Measurements from ENCODE around the gene SLC25A21.

Gene SLC25A21

DNA sequence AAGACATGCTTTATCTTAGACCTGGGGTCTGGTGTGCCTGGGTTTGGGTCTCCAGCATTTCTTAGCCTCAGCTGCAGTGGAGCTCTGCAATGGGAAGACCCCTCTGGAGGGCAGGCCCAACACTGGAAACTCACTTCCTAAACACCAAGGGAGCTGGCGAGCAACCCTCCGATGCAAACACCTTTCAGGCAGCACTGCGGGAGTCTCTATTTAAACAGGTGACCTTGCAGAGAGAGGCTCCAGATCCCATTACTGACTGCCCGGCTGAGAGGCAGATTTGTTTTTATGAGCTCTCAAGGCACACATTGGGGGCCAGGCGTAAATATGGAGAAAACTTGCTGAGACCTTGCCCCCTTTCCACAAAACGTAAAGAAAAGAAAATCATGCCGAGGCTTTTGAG is 315.3 kb downstream of the SLC25A21 start:
- no peak for DNase-seq

DNA sequence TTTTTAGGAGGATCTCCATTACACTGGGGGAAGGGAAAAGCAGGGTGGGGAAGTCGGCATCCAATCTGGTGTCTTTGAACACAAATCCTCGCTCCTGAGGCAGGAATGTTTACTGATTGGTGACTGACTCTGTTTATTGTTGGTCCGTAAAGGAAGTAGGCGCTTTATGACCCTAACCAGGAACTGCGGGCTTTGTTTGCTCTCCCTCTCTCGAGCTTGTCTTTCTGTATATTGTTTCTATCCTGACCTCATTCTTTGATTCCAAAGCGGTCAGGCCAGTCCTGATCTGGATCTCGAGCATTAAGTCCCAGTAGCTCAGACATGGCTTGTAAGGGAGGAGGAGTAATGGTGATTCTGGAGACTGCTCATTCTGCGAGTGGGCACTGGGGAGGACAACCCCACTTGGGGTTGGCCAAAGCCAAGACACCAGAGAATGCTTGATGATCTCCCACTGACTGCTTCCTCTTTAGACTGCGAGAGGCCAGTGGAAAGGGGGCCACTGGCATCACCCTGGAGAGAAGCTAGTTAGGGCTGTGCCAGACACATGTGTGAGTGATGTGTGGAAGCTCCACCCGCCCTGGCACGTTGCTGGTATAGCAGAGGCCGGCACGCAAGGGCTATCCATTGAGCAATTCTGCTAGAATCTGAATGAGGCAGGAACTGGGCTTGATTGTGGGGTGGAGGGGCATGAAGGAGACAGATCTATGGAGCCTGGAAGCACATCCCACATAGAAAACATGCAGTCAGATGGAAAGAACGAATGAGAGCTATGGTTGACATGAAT is 316.1 kb downstream of the SLC25A21 start:
- DNase-seq: no peak

DNA sequence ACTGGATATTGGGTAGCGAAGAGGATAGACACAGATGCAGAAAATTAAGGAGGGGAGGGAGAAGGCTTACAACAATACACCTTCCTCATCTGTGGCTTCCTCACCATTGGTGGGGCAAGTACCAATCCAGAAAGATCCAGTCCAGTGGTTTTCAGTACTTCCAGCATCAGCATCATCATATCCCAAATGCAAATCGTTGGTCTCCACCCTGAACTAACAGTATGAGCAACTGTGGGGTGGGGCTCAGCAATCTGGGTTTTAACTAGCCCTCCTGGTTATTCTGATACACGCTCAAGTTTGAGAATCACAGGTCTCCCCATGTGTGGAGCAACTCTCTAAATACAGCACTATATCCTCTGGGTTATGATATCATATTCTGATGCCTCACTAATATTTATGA is 317.0 kb downstream of the SLC25A21 start:
- no peak for DNase-seq

DNA sequence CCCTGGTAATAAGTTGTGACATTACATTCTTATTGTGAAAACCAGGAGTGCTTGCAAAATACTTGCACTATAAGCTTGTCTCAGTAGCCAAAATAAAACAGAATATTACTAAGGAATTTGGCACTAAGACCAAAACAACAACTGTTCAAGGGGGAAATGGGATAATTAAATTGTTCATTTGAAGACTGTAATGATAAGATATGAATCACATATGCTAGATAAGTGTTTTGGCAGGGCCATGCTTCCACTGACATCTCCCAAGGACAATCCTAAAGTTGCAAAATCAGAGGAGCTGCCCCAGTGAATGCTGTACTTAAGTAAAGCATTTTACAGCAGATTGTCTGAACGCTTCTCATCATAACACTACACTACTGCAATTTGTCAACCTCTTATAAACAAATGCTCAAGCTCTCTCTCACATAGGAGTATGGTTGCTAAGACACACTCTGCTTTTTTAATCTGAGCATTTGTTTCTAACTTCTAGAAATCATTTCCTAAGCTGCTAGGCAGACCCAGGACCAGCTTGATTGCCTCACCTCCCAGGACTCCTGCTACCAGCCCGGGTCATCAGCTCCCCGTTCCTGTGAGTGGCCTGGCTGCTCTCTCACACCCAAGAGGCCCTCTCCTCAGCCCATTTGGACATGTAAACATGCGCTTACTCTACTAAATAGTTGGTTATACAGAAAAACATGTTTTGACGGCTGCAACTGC is 319.3 kb downstream of the SLC25A21 start:
- no peak for DNase-seq

GRCh38 chr14:36848213-36848612 is 324.2 kb downstream of the SLC25A21 start:
- no peak for DNase-seq

GRCh38 chr14:36847366-36847765 is 325.0 kb downstream of the SLC25A21 start:
- no peak for DNase-seq

DNA sequence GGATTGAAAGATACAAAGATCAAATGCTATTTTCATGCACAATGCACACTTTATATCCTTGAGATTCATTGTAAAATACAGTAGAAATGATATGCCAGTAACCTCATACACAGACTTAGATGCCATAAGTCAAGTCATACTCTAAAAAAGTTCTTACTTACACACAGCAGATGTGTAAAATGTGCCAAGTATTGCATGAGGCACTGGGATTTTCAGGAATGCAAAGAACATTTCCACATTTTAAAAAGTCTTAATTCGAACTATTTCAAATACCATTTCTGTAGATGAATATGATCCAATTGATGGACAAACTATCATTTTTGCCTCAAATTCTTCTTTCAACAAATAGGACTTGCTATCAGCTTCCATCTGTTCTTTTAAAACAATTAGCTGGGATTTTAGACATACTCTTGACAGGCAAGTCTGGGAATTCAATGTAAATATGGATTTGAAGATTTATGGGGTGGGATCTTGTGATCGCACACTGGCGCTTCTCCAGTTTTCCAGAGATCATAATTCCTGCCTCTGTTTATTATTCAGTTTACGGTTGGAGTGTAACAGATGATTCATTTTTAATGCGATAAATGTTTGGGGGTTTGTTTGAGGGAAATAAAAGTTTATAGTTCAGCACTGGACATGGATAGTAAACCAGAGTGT is 326.9 kb downstream of the SLC25A21 start:
- DNase-seq: no peak

DNA sequence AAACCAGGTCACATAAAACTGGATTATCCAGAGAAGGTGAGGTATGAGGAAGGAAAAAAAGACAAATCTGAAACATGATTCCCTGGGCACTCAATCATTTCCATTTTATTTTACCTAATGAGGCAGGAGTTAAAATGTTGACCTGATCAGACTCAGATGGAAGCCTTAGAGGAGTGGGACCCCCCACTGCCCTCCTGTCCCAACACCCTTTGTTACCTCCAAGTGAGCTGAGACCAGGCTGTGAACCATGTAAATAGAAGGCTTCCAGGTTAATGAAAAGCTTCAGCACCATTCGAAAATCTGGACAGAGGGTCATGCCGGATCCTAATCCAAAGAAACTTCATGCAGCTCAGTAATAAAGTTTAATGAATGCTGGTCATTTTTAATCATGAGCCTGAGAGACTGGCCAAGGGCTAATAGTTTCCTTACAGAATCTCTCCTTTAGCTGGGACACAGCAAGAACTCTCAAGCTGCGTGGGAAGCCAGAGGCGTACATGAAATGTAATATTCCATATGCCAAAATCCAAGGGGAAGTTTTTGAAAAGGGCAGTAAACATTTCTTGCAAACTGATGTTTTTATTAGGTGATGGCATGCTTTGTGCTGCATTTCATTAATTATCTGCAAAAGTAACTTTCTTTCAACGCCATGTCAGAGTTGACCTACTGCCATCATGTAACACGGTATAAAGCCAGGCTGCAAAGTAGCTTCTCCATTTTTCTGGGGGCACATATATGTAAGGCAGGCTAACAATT is 327.8 kb downstream of the SLC25A21 start:
- DNase-seq: no peak

DNA sequence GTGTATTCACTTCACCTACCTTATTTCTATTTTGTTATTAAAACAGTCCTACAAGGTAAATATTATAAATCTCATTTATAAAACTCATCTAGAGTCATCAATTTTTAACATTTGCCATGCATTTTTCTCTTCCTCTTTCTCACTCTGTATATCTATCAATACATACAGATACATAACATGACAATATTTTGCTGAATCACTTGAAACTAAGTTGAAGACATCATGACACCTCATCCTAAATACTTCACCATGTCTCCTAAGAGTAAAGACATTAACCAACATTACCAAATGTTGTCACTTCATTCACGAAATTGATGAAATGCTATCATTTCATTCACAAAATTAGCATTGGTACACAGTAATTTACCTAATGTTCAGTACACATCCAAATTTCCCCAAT is 329.0 kb downstream of the SLC25A21 start:
- no peak for DNase-seq

GRCh38 chr14:36835128-36835527 is 337.3 kb downstream of the SLC25A21 start:
- DNase-seq: no peak

DNA sequence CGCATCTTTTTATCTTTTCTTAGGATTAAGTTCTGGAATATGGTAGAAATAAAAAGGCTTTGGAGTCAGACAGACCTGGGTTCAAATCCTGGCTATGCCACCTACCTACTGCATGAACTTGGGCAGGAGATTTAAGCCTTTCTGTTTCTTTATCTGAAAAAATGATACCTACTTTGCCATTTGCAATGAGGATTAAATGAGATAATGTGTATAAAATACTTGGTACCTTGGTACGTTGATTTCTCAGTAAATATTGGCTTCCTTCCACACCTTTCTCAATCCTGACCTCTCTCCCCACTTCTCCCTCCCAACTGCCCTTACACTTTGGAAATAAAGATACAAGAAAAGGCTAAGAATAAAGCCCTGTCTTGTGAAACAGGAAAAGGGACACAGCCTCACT is 338.1 kb downstream of the SLC25A21 start:
- no peak for DNase-seq

DNA sequence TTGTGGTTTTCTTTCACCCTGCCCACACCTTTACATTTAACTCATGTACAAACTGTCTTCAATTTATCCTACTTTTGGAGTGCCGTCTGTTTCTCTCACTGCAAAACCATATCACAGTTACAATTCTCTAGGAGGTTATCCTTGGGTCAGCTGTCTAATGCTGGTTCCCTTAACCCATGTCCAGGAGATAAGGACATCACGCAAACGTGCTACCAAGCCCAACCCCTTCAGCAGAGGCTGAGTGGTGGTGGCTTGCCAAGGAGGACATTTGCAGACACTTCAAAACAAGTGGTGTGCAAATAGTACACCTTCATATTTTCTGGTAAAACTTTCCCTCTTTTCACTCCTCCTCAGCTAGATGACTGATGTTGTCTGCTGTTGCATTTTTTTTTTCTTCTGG is 342.9 kb downstream of the SLC25A21 start:
- no peak for DNase-seq

GRCh38 chr14:36827861-36828260 is 344.5 kb downstream of the SLC25A21 start:
- no peak for DNase-seq

DNA sequence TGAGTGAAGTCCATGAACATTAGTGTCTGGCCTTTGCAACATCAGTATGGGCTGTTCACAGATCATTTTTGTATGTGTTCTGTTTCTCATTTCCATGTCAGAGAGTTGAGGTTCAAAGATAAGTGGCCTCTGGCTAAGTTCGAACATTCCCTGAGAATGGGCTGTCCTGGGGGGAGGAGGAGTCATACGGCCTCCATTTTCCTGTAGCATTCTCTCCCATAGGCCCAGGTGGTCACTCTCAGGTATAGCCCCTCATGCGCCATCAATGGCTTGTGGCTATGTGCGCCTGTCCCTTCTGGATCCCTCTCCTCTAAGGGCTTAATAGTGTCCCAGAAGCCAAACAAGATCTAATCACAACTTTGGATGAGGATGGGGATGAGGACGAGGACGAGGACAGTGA is 345.8 kb downstream of the SLC25A21 start:
- DNase-seq: no peak

DNA sequence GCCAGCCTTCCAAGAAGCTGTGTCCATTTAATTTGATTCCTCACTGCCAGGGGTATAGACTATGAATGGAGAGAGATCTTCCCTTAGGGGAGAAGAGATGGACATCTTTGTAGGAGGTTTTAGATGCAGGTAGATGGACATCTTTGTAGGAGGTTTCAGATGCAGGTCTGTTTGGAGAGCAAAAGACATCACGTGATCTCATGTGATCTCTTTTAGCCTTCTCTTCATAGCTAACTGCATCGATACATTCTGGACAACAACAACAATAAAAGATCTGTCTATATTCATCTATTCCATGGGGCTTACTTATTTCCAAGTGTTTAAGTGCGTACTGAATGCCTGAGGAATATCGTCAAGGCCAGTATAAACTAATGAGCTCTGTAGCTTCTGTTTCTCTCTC is 347.6 kb downstream of the SLC25A21 start:
- DNase-seq: no peak

DNA sequence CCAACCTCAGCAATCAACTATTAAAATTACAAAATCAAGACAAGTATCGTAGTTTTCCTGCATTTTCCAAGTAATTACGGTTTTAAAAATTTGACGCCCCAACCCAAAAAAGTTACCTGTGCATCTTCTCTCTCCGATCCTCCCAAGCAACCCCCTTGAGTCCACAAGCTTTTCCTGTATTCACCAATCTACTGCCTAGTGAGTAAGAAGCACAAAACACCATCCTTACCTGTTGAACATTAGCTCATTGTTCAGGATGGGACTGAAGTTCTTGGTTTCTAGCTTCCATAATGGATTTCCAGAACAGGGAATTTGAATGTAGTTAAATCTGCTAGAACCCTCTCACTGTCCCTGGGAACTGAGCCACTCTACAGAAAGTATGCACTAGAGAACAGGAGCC is 348.8 kb downstream of the SLC25A21 start:
- DNase-seq: no peak

GRCh38 chr14:36822685-36823084 is 349.7 kb downstream of the SLC25A21 start:
- no peak for DNase-seq

DNA sequence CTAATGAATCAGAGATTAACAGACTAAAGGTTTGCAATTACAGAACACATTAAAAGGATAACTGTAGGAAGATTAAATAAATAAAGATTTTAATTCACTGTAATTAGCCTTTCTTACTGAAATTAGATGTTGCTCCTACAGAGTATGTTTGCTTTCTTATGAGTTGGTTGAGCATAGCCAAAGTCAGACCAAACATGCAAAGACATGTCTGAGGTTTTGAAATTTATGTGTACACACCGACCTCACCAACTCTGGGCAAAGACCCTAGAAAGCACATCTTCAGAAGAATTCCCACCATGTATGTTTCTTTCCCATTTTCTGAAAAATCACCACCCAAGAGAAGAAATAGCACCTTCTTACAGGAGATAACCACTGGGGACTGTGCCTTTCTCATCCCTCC is 351.5 kb downstream of the SLC25A21 start:
- DNase-seq: no peak

- no peak for DNase-seq
Observed at GRCh38 chr14:36820111-36820709, 352.2 kb downstream of the SLC25A21 start.

GRCh38 chr14:36818794-36819384 is 353.5 kb downstream of the SLC25A21 start:
- no peak for DNase-seq

DNA sequence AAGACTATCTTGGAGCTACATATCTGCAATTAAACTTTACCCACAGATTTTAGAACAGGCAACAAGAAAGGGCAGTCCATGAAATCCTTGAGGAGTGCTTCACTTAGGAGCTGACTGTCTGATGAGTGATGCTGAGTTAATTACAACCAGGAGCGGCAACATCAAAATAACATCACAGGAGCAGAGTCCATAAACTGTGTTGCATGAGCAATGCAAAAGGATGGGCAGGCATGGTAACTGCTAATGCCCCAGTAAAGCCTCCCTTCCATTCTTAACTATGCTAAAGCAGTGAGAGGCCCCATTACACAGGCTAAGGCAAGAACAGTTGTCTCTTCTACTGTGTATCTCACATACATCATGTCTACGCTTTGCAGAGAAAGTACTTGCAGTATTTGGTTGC is 354.2 kb downstream of the SLC25A21 start:
- DNase-seq: no peak

Measured in activated CD8-positive, alpha-beta memory T cell treated with anti-CD3 and anti-CD28 coated beads for 24 hours (primary cell).